ENCODE data around the gene HTR4.

The HTR4 gene

DNA sequence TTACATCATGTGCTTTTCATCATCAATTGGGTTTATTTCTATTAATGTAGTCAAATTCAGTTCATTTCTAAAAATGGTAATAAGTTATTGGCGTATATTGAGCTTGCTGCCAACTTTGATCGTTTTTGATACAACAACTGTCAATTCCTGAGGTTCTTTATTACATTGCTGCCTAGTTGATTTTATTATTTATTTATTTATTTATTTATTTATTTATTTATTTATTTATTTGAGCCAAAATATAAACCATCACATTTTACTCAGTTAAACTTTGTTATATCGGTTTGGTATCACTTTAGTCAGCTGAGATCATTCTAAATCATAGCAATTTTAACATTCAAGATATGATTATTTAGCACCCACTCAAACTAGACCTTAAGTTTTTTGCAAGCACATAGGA is 170.6 kb downstream of the HTR4 start:
- Histone ChIP-seq H3K4me2 (ENCODE audit: low read length) (no peak overlapping the region), H2BK120ac (ENCODE audit: insufficient read depth, low read length, poor library complexity) (no peak overlapping the region), H3K27me3 (ENCODE audit: insufficient read depth, low read length) (no peaks in the 10 kb centered on the region), H3K27ac (ENCODE audit: low read depth, low read length) (no peak overlapping the region), H3K9ac (ENCODE audit: low read length) (no peak overlapping the region), H3K18ac (ENCODE audit: low read length) (no peak overlapping the region), H2BK12ac (ENCODE audit: low read length) (no peak overlapping the region), H3K36me3 (ENCODE audit: control insufficient read depth in 1 of 2, insufficient read depth in 2 of 2, low read length in 2 of 2) (no peaks in the 10 kb centered on the region), H3K79me2 (ENCODE audit: control insufficient read depth, insufficient read depth, low read length, poor library complexity) (no peaks in the 10 kb centered on the region), H3K4me1 (ENCODE audit: control insufficient read depth in 1 of 2, insufficient read depth in 2 of 2, low read length in 2 of 2) (peaks cover 0 to 2% of the 10 kb centered on the region in 2 experiments), H3K4me3 (ENCODE audit: low read depth, low read length) (no peak overlapping the region), H3K4ac (ENCODE audit: low read depth, low read length) (no peak overlapping the region), H3K9me3 (ENCODE audit: insufficient read depth, low read depth, low read length) (no peaks in the 10 kb centered on the region), H2AFZ (ENCODE audit: insufficient read depth, low read length, poor library complexity) (no peak overlapping the region), H4K12ac (ENCODE audit: low read depth, low read length) (no peak overlapping the region), H3K79me1 (ENCODE audit: low read length) (no peaks in the 10 kb centered on the region), H4K91ac (ENCODE audit: low read depth, low read length) (no peak overlapping the region), H3K23ac (ENCODE audit: low read length) (no peak overlapping the region), H4K8ac (ENCODE audit: low read depth, low read length) (no peak overlapping the region), H3K14ac (ENCODE audit: low read length) (no peak overlapping the region), H2AK5ac (ENCODE audit: low read length) (no peak overlapping the region), H2BK5ac (ENCODE audit: low read depth, low read length, poor library complexity) (no peak overlapping the region)
- WGBS (ENCODE audit: extremely low coverage, insufficient coverage, insufficient read length), result no CpG with 5 or more reads among the region's 3 CpGs
- no peak for DNase-seq

DNA sequence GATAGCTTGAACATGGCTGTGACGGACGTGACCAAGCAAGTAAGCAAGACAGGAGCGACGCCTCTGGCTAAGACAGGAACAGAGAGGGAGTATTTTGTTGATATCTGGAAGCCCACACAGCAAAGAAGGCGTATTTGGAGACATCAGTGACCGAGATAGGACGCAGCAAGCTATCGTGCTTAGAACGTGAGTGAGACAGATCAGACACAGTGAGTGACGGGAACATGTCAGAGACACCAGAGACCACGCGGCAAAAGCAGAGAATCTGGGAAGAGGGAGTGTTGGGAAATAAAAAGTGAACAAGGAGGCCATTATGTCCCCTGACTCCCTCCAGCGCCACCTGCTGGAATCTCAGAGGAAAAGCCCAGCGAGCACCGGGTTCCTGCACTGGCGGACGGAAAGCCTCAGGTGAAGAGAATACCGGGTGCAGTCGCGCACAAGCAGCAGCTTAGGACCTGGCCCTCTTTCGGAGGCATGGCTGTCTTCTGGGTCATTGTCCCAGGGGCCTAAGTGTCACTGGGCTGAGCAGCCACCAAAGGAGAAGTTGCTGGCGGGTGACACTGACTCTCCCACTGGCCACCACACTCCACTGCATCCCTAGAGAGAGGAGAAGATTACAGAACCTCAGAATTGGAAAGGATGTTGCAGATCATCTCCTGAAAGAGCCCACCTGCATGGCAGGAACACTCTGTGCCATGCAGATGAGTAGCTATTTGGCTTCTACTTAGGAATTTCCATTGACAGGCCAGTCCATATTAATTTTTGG is 171.4 kb downstream of the HTR4 start:
- Histone ChIP-seq H3K27ac (ENCODE audit: low read depth, low read length) (no peak overlapping the region), H3K4me2 (ENCODE audit: low read length) (no peak overlapping the region), H3K9ac (ENCODE audit: low read length) (no peak overlapping the region), H4K8ac (ENCODE audit: low read depth, low read length) (no peak overlapping the region), H4K91ac (ENCODE audit: low read depth, low read length) (no peak overlapping the region), H2BK5ac (ENCODE audit: low read depth, low read length, poor library complexity) (no peak overlapping the region), H2AK5ac (ENCODE audit: low read length) (no peak overlapping the region), H3K79me1 (ENCODE audit: low read length) (no peaks in the 10 kb centered on the region), H3K4me3 (ENCODE audit: low read depth, low read length) (no peak overlapping the region), H2BK12ac (ENCODE audit: low read length) (no peak overlapping the region), H3K23ac (ENCODE audit: low read length) (no peak overlapping the region), H3K36me3 (ENCODE audit: control insufficient read depth in 1 of 2, insufficient read depth in 2 of 2, low read length in 2 of 2) (no peaks in the 10 kb centered on the region), H3K4me1 (ENCODE audit: control insufficient read depth in 1 of 2, insufficient read depth in 2 of 2, low read length in 2 of 2) (peaks cover 0 to 2% of the 10 kb centered on the region in 2 experiments), H3K79me2 (ENCODE audit: control insufficient read depth, insufficient read depth, low read length, poor library complexity) (no peaks in the 10 kb centered on the region), H2BK120ac (ENCODE audit: insufficient read depth, low read length, poor library complexity) (no peak overlapping the region), H4K12ac (ENCODE audit: low read depth, low read length) (no peak overlapping the region), H3K4ac (ENCODE audit: low read depth, low read length) (no peak overlapping the region), H2AFZ (ENCODE audit: insufficient read depth, low read length, poor library complexity) (no peak overlapping the region), H3K18ac (ENCODE audit: low read length) (no peak overlapping the region), H3K14ac (ENCODE audit: low read length) (no peak overlapping the region), H3K27me3 (ENCODE audit: insufficient read depth, low read length) (no peaks in the 10 kb centered on the region), H3K9me3 (ENCODE audit: insufficient read depth, low read depth, low read length) (no peaks in the 10 kb centered on the region)
- peak; percentile 55 to 86 for DNase-seq
- WGBS (ENCODE audit: extremely low coverage, insufficient coverage, insufficient read length), result no CpG with 5 or more reads among the region's 22 CpGs

DNA sequence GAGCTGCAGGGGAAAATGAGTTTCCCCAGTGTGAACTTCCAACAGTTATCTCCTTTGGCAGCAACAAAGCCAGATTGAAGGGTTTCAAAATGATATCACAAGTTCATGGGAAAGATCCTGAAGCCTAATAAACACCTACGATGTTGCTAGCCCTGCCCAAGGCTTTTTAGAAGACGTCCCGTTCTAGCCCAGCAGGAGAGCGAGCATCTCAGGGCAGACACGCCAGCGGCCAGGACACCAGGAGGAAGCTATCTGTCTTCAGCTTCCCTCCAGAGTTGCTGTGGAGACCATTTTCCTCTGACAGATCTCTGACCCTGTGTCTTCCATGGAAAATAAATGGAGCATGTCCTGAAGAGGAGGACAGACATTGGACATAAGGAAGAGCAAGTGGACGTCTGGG is 172.1 kb downstream of the HTR4 start:
- H3K9ac ChIP-seq (ENCODE audit: low read length), result no peak overlapping the region
- no CpG with 5 or more reads among the region's 7 CpGs for WGBS (ENCODE audit: extremely low coverage, insufficient coverage, insufficient read length)
- no peak overlapping the region for H3K14ac ChIP-seq (ENCODE audit: low read length)
- H3K27ac ChIP-seq (ENCODE audit: low read depth, low read length), result no peak overlapping the region
- no peak overlapping the region for H3K4me3 ChIP-seq (ENCODE audit: low read depth, low read length)
- DNase-seq, result no peak
- no peak overlapping the region for H3K23ac ChIP-seq (ENCODE audit: low read length)
- H4K8ac ChIP-seq (ENCODE audit: low read depth, low read length), result no peak overlapping the region
- peaks cover 0 to 2% of the 10 kb centered on the region in 2 experiments for H3K4me1 ChIP-seq (ENCODE audit: control insufficient read depth in 1 of 2, insufficient read depth in 2 of 2, low read length in 2 of 2)
- no peak overlapping the region for H3K4ac ChIP-seq (ENCODE audit: low read depth, low read length)
- H3K27me3 ChIP-seq (ENCODE audit: insufficient read depth, low read length), result no peaks in the 10 kb centered on the region
- H3K79me1 ChIP-seq (ENCODE audit: low read length), result no peaks in the 10 kb centered on the region
- no peaks in the 10 kb centered on the region for H3K9me3 ChIP-seq (ENCODE audit: insufficient read depth, low read depth, low read length)
- no peak overlapping the region for H3K4me2 ChIP-seq (ENCODE audit: low read length)
- H2BK120ac ChIP-seq (ENCODE audit: insufficient read depth, low read length, poor library complexity), result no peak overlapping the region
- no peak overlapping the region for H2BK12ac ChIP-seq (ENCODE audit: low read length)
- no peaks in the 10 kb centered on the region for H3K79me2 ChIP-seq (ENCODE audit: control insufficient read depth, insufficient read depth, low read length, poor library complexity)
- no peak overlapping the region for H2AK5ac ChIP-seq (ENCODE audit: low read length)
- H4K12ac ChIP-seq (ENCODE audit: low read depth, low read length), result no peak overlapping the region
- no peak overlapping the region for H2BK5ac ChIP-seq (ENCODE audit: low read depth, low read length, poor library complexity)
- no peak overlapping the region for H2AFZ ChIP-seq (ENCODE audit: insufficient read depth, low read length, poor library complexity)
- no peak overlapping the region for H4K91ac ChIP-seq (ENCODE audit: low read depth, low read length)
- H3K18ac ChIP-seq (ENCODE audit: low read length), result no peak overlapping the region
- no peaks in the 10 kb centered on the region for H3K36me3 ChIP-seq (ENCODE audit: control insufficient read depth in 1 of 2, insufficient read depth in 2 of 2, low read length in 2 of 2)

DNA sequence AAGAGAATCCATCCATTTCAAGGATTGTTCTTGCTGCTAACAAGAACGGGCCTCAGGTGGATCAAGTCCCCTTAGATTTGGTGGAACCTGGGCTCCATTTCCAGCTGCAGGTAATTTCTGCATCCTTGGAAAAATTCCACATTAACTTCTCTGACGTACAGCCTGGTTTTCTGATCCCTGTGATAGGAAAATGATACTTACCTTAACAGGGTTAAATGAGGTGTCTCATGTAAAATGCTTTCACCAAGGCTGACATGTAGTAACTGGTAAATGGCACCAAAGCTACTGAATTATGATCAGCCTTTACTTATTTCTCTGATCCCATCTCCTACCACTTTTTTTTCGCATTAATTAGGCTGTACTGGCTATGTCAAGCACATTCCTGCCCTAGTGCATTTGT is 176.9 kb downstream of the HTR4 start:
- Histone ChIP-seq H2BK120ac (ENCODE audit: insufficient read depth, low read length, poor library complexity) (no peak overlapping the region), H3K9ac (ENCODE audit: low read length) (no peak overlapping the region), H3K14ac (ENCODE audit: low read length) (no peak overlapping the region), H3K23ac (ENCODE audit: low read length) (no peak overlapping the region), H3K27me3 (ENCODE audit: insufficient read depth, low read length) (no peaks in the 10 kb centered on the region), H2AK5ac (ENCODE audit: low read length) (no peak overlapping the region), H3K4me3 (ENCODE audit: low read depth, low read length) (no peak overlapping the region), H2BK12ac (ENCODE audit: low read length) (no peak overlapping the region), H4K8ac (ENCODE audit: low read depth, low read length) (no peak overlapping the region), H4K12ac (ENCODE audit: low read depth, low read length) (no peak overlapping the region), H2AFZ (ENCODE audit: insufficient read depth, low read length, poor library complexity) (no peak overlapping the region), H4K91ac (ENCODE audit: low read depth, low read length) (no peak overlapping the region), H3K79me1 (ENCODE audit: low read length) (no peaks in the 10 kb centered on the region), H3K4me1 (ENCODE audit: control insufficient read depth in 1 of 2, insufficient read depth in 2 of 2, low read length in 2 of 2) (peaks cover 0 to 2% of the 10 kb centered on the region in 2 experiments), H2BK5ac (ENCODE audit: low read depth, low read length, poor library complexity) (no peak overlapping the region), H3K36me3 (ENCODE audit: control insufficient read depth in 1 of 2, insufficient read depth in 2 of 2, low read length in 2 of 2) (no peaks in the 10 kb centered on the region), H3K4ac (ENCODE audit: low read depth, low read length) (no peak overlapping the region), H3K4me2 (ENCODE audit: low read length) (no peak overlapping the region), H3K79me2 (ENCODE audit: control insufficient read depth, insufficient read depth, low read length, poor library complexity) (no peaks in the 10 kb centered on the region), H3K18ac (ENCODE audit: low read length) (no peak overlapping the region), H3K27ac (ENCODE audit: low read depth, low read length) (no peak overlapping the region), H3K9me3 (ENCODE audit: insufficient read depth, low read depth, low read length) (no peaks in the 10 kb centered on the region)
- DNase-seq, result no peak
- no CpG with 5 or more reads among the region's 3 CpGs for WGBS (ENCODE audit: extremely low coverage, insufficient coverage, insufficient read length)

Data from trophoblast cell (in vitro differentiated cells and primary cell).